GM23248 (cell line): ENCODE measurements around the gene KDM6B. TPM values are rescaled to one million over a fixed set of nuclear protein-coding genes. Genes with fewer than 3 reads are reported as not detected.

Experiments used
- DNase-seq: peaks from one replicate; pipeline ENCODE4 v3.0.0-alpha.2; 2015
- H2AFZ ChIP-seq: fragments of 200-600 bp; sonication (generic); 2 replicates; pipeline ENCODE4 v1.6.1; 2016; ENCODE audit warnings: antibody characterized with exemption
- H3F3A ChIP-seq: fragments of 200-600 bp; sonication (generic); 2 replicates; pipeline ENCODE4 v1.6.1; 2016; ENCODE audit warnings: mild to moderate bottlenecking, antibody characterized with exemption, mixed run types; ENCODE audit not compliant: insufficient read depth
- H3K27ac ChIP-seq: fragments of 200-600 bp; sonication (generic); 2 replicates; pipeline ENCODE4 v1.5.1; 2016; ENCODE audit warnings: mild to moderate bottlenecking
- H3K27me3 ChIP-seq: fragments of 200-600 bp; sonication (generic); replicated peaks from 2 replicates; pipeline ENCODE4 v1.6.1; 2016; ENCODE audit warnings: mild to moderate bottlenecking; ENCODE audit not compliant: insufficient read depth
- H3K36me3 ChIP-seq: fragments of 200-600 bp; sonication (generic); 2 replicates; pipeline ENCODE4 v1.6.1; 2016; ENCODE audit warnings: low read depth, mild to moderate bottlenecking
- H3K4me1 ChIP-seq: fragments of 200-600 bp; sonication (generic); 2 replicates; pipeline ENCODE4 v1.6.1; 2016; ENCODE audit warnings: mild to moderate bottlenecking; ENCODE audit not compliant: insufficient read depth
- H3K4me2 ChIP-seq: fragments of 200-600 bp; sonication (generic); one replicate; pipeline ENCODE4 v1.6.1; 2016; ENCODE audit warnings: mild to moderate bottlenecking; ENCODE audit not compliant: unreplicated experiment
- H3K4me3 ChIP-seq: fragments of 200-600 bp; sonication (generic); 2 replicates; pipeline ENCODE4 v1.5.1; 2016; ENCODE audit warnings: mild to moderate bottlenecking
- H3K79me2 ChIP-seq: fragments of 200-600 bp; sonication (generic); 2 replicates; pipeline ENCODE4 v1.6.1; 2016; ENCODE audit warnings: mild to moderate bottlenecking; ENCODE audit not compliant: insufficient read depth
- H3K9ac ChIP-seq: fragments of 200-600 bp; sonication (generic); 2 replicates; pipeline ENCODE4 v1.6.1; 2016; ENCODE audit warnings: mild to moderate bottlenecking
- H3K9me2 ChIP-seq: fragments of 200-600 bp; sonication (generic); 2 replicates; pipeline ENCODE4 v1.6.1; 2016; ENCODE audit warnings: mixed run types, mild to moderate bottlenecking, moderate library complexity; ENCODE audit not compliant: insufficient read depth
- H3K9me3 ChIP-seq: fragments of 200-600 bp; sonication (generic); one replicate; pipeline ENCODE4 v1.6.1; 2017; ENCODE audit warnings: low read depth
- H4K20me1 ChIP-seq: fragments of 200-600 bp; sonication (generic); 2 replicates; pipeline ENCODE4 v1.6.0; 2016; ENCODE audit not compliant: insufficient read depth
- EZH2 ChIP-seq: fragments of 200-600 bp; sonication (generic); IDR thresholded peaks from 2 replicates; pipeline ENCODE4 v1.6.1; 2018; ENCODE audit warnings: antibody characterized with exemption, mild to moderate bottlenecking; ENCODE audit not compliant: insufficient read depth, poor library complexity, severe bottlenecking
- EZH2phosphoT487 ChIP-seq: fragments of 200-600 bp; sonication (generic); IDR thresholded peaks from 2 replicates; pipeline ENCODE4 v1.6.1; 2018; ENCODE audit warnings: antibody characterized with exemption, moderate library complexity, mild to moderate bottlenecking, low read depth; ENCODE audit not compliant: insufficient read depth
- WGBS, 2 experiments: methylation state at CpG; one replicate each; pipeline ENCODE4 v1.1.6; 2015 to 2017; ENCODE audit warnings: low lambda C conversion rate in 2 of 2, low coverage in 1 of 2; ENCODE audit errors: missing lambda C conversion rate in 2 of 2; 5-methylcytosine and 5-hydroxymethylcytosine counted together
- in situ Hi-C: fragments of 300-500 bp; cut with MboI; formaldehyde crosslinking; loops from 2 replicates; pipeline ENCODE4 v1.15.0; 2020
- polyA plus RNA-seq: library from polyadenylated mRNA; unstranded; fragments of >200 nt; fragmentation: Nextera tagmentation; extraction: Ambion mirVana; gene quantifications from 2 replicates; pipeline ENCODE4 v1.2.1, GENCODE V29; 2016
- total RNA-seq: library from RNA; depleted of rRNA; stranded (reverse); fragments of >200 nt; shearing (Covaris generic); gene quantifications from 2 replicates; pipeline ENCODE4 v1.2.3, GENCODE V29; 2014

Gene KDM6B
- total and polyA plus RNA-seq, 2 experiments from 2014 or later = 1.3 to 2.3 TPM

DNA sequence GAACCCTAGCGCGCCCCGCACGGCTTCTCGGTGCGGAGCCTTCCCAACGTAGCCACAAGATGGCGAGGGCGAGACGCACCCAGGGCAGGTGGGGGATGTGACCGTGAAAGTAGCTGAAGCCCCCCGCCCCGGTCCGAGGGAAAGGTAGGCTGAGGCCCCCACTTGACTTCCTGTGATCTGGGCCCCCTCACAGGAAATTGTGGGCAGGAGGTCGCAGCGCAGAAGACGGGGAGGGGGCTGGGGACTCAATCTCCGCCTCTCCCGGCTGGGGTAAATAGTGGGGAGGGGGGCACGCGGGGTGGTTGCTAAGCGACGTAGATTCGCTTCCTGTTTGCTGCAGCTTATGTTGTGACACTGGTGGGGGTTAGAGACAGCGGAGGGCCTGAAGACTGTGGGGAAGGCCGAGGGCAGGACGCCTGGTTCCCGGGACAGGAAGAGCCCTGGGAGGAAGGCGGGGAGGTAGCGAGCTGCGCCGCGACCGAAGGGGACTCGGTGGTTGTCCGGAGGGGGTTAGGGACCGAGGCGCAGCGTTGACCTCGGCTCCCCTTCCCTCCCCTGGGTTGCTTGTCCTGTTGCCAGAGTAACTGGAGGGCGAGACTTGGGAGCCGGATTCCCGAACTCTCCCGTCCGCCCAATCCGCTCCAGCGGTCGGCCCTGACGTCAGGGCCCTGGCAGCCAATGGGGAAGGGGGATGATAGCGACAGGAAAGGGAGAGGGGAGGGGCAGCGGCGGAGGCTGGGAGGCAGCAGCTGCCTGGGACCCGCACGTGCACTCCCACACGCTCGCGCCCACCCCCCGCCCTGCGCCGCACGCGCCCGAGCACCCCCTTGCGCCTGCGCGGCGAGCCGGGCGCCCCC lies 1.2 kb downstream of the KDM6B start:
- Histone ChIP-seq H3K4me1 (peaks cover 17% of the 10 kb centered on the region), H3K4me2 (peak overlapping the region; percentile 81), H3K27ac (peak overlapping the region; percentile 97), H2AFZ (peak overlapping the region; percentile 79), H3K9ac (peak overlapping the region; percentile 96), H3K9me3 (no peaks in the 10 kb centered on the region), H3K36me3 (no peaks in the 10 kb centered on the region), H3F3A (peaks cover 15% of the 10 kb centered on the region), H3K9me2 (no peaks in the 10 kb centered on the region), H4K20me1 (no peaks in the 10 kb centered on the region), H3K79me2 (peaks cover 22% of the 10 kb centered on the region), H3K27me3 (no peaks in the 10 kb centered on the region), H3K4me3 (peak overlapping the region; percentile 83)
- in situ Hi-C loops = loop anchor here (10.0 kb wide), 1 partner anchor 60 kb away; no protein-coding TSS in a partner anchor
- peak; percentile 98 for DNase-seq
- 1 to 2% methylated on average over 49 to 69 of the region's 69 CpGs for WGBS, 2 experiments
- TF ChIP-seq EZH2 (no peak), EZH2phosphoT487 (no peak)

DNA sequence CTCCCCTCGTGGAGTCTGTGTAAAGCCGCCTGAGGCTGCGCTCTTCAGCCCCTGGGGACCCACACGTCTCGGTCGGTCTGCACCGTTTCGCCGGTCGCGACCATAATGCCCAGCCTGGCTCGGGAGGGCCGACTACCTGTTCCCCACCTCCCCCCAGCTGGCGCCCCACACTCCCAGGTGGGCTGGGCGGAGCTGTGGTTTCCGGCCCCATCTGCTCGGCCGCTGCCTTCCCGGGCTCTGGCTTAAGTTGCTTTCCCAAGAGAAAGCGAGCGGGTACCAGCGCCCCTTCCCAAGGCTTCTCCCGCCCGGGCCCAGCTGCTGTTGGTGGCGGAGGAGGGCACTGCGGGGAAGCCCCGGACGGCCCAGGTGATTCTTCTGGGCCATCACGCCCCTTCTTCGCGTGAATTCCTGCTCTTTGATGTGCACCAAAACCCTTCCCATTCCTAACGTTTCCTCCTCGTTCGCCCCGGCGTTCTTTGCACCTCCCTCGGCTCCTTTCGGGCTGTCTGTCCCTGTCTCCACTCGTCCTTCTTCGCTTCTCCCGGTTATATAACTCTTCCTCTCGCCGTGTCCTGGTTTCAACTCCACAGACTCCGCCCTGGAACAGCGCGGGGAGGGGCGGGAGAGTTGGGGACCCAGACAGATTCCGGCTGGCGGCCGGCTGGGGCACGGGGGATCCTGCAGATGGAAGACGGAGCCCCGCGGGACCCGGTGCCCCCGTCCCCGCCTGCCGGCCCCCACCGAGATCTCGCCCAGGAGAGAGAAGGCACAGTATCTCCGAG lies 2.0 kb downstream of the KDM6B start:
- Histone ChIP-seq H3K4me2 (peak overlapping the region; percentile 62), H4K20me1 (no peaks in the 10 kb centered on the region), H3K9ac (peak overlapping the region; percentile 96), H3K9me2 (no peaks in the 10 kb centered on the region), H3K4me1 (peaks cover 20% of the 10 kb centered on the region), H3K9me3 (no peaks in the 10 kb centered on the region), H3K4me3 (peak overlapping the region; percentile 83), H3K36me3 (no peaks in the 10 kb centered on the region), H3K27me3 (no peaks in the 10 kb centered on the region), H3K79me2 (peaks cover 29% of the 10 kb centered on the region), H2AFZ (peak overlapping the region; percentile 69), H3K27ac (peak overlapping the region; percentile 97), H3F3A (peaks cover 23% of the 10 kb centered on the region)
- 1 to 3% methylated on average over 38 to 61 of the region's 61 CpGs for WGBS, 2 experiments
- TF ChIP-seq EZH2 = no peak
- no peak for TF ChIP-seq EZH2phosphoT487
- in situ Hi-C loops = loop anchor here (10.0 kb wide), 1 partner anchor 61 kb away; no protein-coding TSS in a partner anchor
- DNase-seq = peak; percentile 77

- H3K9me2 ChIP-seq = no peaks in the 10 kb centered on the region
- peak; percentile 91 for DNase-seq
- TF ChIP-seq EZH2 (no peak), EZH2phosphoT487 (no peak)
- H3F3A ChIP-seq = peaks cover 28% of the 10 kb centered on the region
- H3K4me3 ChIP-seq = peak overlapping the region; percentile 83
- H3K27me3 ChIP-seq = no peaks in the 10 kb centered on the region
- 5 to 6% methylated on average over 19 of the region's 19 CpGs for WGBS, 2 experiments
- H2AFZ ChIP-seq = peak overlapping the region; percentile 69
- H4K20me1 ChIP-seq = no peaks in the 10 kb centered on the region
- peak overlapping the region; percentile 96 for H3K9ac ChIP-seq
- H3K79me2 ChIP-seq = peaks cover 29% of the 10 kb centered on the region
- no peaks in the 10 kb centered on the region for H3K36me3 ChIP-seq
- H3K9me3 ChIP-seq = no peaks in the 10 kb centered on the region
- H3K4me2 ChIP-seq = peak overlapping the region; percentile 62
- in situ Hi-C loops = loop anchor here (10.0 kb wide), 1 partner anchor 62 kb away; no protein-coding TSS in a partner anchor
- peak overlapping the region; percentile 97 for H3K27ac ChIP-seq
- H3K4me1 ChIP-seq = peaks cover 23% of the 10 kb centered on the region
These were observed 2.8 kb downstream of the KDM6B start for GRCh38 chr17:7836596-7837407.
